Tibial nerve (tissue), 4 donors: ENCODE results near the gene CNNM1.

Source experiments
- EP300 ChIP-seq, 2 donors: sonication (generic); formaldehyde crosslinking; IDR thresholded peaks; one replicate each; pipeline ENCODE4 v1.6.1; 2017; ENCODE audit warnings: antibody characterized with exemption in 2 of 2, mild to moderate bottlenecking in 1 of 2
- POLR2A ChIP-seq, 2 donors: fragments of 450-650 bp; IDR thresholded peaks; one replicate each; pipeline ENCODE4 v1.6.1; 2017; ENCODE audit warnings: antibody characterized with exemption in 2 of 2, mild to moderate bottlenecking in 2 of 2, moderate library complexity in 2 of 2
- TF ChIP-seq, protein P1 (sequence below), 5 experiments: fragments of 200-600 bp in 3 of 5; fragments of 450-650 bp in 2 of 5; sonication (generic) in 3 of 5; IDR thresholded peaks; one replicate each; pipeline ENCODE4 v1.5.1; 2016 to 2019; ENCODE audit warnings: antibody characterized with exemption in 5 of 5, mild to moderate bottlenecking in 3 of 5, moderate library complexity in 2 of 5

GRCh38 chr10:99370993-99371392 is 41.8 kb downstream of the CNNM1 start:
- TF ChIP-seq, protein P1, sequence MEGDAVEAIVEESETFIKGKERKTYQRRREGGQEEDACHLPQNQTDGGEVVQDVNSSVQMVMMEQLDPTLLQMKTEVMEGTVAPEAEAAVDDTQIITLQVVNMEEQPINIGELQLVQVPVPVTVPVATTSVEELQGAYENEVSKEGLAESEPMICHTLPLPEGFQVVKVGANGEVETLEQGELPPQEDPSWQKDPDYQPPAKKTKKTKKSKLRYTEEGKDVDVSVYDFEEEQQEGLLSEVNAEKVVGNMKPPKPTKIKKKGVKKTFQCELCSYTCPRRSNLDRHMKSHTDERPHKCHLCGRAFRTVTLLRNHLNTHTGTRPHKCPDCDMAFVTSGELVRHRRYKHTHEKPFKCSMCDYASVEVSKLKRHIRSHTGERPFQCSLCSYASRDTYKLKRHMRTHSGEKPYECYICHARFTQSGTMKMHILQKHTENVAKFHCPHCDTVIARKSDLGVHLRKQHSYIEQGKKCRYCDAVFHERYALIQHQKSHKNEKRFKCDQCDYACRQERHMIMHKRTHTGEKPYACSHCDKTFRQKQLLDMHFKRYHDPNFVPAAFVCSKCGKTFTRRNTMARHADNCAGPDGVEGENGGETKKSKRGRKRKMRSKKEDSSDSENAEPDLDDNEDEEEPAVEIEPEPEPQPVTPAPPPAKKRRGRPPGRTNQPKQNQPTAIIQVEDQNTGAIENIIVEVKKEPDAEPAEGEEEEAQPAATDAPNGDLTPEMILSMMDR (IDR thresholded peaks at IDR 0.05), result no peak
- no peak for TF ChIP-seq EP300 (IDR thresholded peaks at IDR 0.05)
- TF ChIP-seq POLR2A (IDR thresholded peaks at IDR 0.05), result no peak
